Measurements from ENCODE around the gene ME1.

The ME1 gene

DNA sequence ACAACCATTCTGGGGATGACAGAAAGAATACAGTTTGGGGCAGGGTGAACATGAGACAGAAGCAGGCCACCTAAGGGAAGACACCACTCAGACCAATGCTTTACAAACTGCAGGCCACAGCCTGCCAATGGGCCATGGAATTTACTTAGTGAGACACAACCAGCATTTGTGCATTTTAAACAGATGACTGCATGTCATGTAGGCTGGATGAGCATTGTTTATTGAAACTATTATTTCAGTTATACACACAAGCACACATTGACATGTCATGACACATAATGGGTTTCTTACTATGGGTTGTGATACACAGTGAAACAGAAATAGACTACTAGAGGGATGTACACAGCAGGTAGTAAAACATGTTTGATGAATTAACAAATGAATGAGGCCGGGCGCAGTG, 245.8 kb downstream of the ME1 start:
- no peak for DNase-seq

DNA sequence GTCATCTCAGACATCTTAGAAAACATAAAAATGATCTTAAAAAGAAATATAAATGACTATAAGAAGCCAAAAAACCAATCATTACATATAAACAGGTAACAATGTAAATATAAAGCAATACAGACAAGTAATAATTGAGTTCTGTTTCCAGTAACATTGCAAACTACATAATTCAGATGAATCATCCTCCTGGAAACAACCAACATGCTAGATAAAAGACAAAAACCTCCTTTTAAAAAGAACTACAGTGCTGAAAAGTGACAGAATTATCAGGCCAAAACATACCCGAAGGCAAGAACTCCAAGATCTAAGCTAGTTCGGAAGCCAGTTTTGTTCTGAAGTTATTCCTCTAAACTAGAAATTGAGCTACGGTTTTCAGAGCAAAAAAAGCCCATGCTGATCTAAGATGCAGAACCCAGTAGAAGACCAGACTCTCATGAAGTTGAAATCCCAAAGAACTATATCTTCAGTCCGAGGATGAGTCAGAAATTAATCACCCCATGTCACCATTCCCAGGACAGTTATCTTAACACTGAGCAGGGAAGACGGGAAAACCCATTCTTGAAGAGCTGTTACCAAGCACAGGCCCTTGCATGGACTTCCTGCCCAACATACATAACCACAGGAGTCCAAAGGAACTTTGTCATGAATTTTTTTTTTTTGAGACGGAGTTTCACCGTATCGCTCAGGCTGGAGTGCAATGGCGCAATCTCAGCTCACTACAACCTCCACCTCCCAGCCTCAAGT, 247.6 kb downstream of the ME1 start:
- DNase-seq = no peak

DNA sequence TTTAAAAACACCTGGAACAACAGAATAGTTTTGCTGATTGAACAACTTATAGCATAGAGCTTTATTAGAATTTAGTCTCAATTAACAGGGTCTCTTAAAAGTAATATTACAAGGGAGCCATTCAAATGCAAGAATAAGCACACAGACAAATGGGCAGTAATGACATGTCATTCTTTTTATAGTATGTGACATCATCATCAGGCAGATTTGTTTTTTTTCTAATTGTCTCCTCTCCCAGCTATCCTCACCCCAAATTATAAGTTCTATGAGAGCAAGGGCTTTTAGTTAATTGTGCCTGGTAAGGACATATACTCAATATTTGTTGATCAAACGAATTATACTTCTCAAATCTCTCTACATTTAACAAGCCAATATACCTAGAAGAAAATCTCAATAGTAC, 248.7 kb downstream of the ME1 start:
- no peak for DNase-seq

DNA sequence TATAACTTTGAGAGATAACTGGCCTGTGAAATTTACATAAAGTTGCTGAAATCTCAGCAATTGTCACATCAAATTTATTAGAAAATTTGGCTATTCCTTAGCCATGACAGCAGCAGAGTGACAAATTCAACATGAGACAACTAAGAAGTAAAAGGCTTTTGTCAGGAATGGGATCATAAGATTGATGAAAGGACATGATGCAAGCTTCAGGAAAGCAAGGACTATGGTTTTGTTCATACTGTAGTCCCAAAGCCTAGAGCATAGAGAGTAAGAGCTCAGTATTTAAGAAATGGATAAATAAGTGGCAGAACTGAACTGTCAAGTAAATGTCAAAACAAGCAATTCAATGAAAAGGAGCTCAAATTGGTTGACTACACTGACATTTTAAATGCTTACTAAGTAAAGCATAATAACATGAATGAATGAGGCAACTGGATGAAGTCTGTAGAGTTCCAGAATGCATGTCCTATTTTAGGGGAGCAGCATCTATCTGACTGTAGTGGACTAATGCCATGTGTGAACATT, 250.4 kb downstream of the ME1 start:
- no peak for DNase-seq

DNA sequence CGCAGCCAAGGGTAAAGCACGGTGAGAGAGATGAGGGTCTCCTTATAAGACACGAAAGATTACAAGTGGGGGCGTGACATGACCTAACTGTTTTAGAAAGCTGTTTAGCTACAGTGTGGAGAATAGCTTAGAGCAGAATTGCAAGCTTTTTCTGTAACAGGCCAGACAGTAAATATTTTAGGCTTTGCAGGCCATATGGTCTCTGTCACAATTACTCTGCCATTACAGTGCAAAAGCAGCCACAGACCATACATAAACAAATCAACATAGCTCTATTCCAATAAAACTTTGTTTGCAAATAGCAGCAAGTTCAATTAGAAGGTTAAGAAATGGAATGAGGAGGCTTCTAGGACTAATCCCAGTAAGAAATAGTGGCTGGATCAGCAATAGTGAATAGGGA, 254.6 kb downstream of the ME1 start:
- DNase-seq = no peak

DNA sequence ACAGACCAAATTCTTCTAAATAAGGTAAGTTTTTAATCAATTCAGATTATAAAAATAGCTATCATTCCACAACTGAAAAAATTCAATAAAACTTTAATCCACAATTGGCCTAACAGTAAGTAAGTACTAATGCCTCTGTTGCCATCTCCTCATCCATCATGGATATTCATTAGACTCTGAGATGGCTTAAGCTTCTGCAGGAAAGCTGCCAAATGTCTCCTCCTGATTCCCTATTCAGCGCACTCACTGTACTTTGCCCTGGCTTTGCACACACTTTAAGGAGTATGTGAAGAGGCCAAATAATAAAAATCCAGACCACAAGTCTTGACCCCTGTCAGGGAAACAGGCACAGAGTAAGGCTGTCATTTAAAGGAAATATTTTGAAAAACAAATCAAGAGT, 261.3 kb downstream of the ME1 start:
- DNase-seq = no peak

DNA sequence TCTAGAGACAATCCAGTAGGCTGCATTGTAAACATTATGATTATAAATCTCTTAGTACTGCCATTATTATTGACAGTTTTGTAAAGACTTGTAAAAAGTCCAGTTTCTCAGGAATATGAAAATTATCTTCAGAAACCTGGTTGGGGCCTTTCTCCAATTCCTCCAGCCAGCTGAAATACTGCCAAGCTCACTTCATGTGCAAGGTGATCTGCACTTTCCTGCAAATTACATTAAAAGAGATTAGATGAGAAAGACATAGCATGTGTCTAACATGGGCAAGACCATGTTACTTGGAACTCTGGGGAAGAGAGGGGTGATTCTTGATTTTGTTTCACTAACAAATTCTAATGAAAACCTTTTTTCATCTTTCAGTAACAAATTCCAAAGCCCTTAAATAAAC, 261.7 kb downstream of the ME1 start:
- DNase-seq = no peak

DNA sequence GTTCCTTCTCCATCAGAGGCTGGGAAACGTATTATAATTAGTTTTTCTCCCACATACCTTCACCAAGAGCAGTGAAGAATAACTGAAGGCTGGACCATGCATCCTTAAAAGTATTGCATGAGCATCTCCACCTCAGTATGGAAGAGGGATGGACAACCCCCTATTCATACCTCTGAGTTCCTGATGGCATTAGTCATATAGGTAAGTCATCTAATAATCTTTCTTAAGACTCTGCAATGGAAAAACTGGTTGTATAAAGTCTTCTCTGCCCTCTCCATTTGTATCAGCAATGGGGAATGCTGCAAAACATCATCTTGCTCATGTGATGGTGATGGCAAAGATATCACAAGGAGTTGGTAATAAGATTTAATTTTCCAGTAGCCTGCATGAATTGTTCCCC, 262.3 kb downstream of the ME1 start:
- no peak for DNase-seq

DNA sequence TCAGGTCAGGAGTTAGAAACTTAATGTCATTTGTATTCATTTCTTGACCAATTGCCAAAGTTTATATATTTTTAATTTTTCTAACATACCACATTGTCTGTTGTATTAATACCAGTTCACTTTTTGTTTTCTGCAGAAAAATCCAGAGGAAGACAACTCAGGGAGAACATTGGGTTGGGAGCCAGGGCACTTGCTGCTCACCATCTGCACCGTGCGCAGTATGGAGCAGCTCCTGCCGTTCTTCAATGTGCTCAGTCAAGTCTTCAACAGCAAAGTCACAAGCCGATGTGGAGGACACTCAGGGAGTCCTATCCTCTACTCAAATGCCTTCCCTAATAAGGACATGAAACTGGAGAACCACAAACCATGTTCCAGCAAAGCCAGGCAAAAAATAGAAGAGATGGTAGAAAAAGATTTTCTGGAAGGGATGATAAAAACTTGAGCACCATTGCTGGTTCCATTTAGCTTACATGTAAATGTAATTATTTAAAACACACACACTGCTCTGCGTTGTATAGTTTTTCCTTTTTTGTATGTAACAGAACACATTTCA, 263.0 kb downstream of the ME1 start:
- no peak for DNase-seq

Data from CD4-positive, alpha-beta T cell treated with Interleukin-12 subunit alpha and Interleukin-12 subunit beta, for 1 hour (primary cell).